Muscle layer of duodenum (tissue), 2 donors: ENCODE results near the gene IFITM10.
"Not testable (repeated sequence)": the region's sequence is repeated elsewhere in the genome, so short reads cannot be mapped to it uniquely, and the experiment has no call there.

Experiments
- H3K27ac ChIP-seq: one replicate; pipeline ENCODE4 v1.7.0; 2013; ENCODE audit warnings: mild to moderate bottlenecking, low read length
- H3K27me3 ChIP-seq: one replicate; pipeline ENCODE4 v1.7.0; 2013; ENCODE audit warnings: low read depth, mild to moderate bottlenecking, control low read depth, low read length
- H3K36me3 ChIP-seq, 2 donors: one replicate each; pipeline ENCODE4 v1.7.0; 2013; ENCODE audit warnings: low read length in 2 of 2, control low read depth in 1 of 2, mild to moderate bottlenecking in 1 of 2; ENCODE audit not compliant: insufficient read depth in 2 of 2, control insufficient read depth in 1 of 2
- H3K4me1 ChIP-seq, 2 donors: one replicate each; pipeline ENCODE4 v1.7.0; 2013; ENCODE audit warnings: low read length in 2 of 2, mild to moderate bottlenecking in 2 of 2, control low read depth in 1 of 2, moderate library complexity in 1 of 2; ENCODE audit not compliant: insufficient read depth in 2 of 2, control insufficient read depth in 1 of 2
- H3K4me3 ChIP-seq, 2 donors: one replicate each; pipeline ENCODE4 v1.7.0; 2013; ENCODE audit warnings: low read length in 2 of 2, low read depth in 1 of 2, mild to moderate bottlenecking in 1 of 2
- H3K9me3 ChIP-seq, 2 donors: one replicate each; pipeline ENCODE4 v1.7.0; 2013; ENCODE audit warnings: low read length in 2 of 2, control low read depth in 1 of 2, mild to moderate bottlenecking in 1 of 2; ENCODE audit not compliant: control insufficient read depth in 1 of 2
- donor health status: healthy.

IFITM10 gene

GRCh38 chr11:1776331-1776851, 26.0 kb upstream of the IFITM10 start:
- Histone ChIP-seq H3K36me3 (no peaks in the 10 kb centered on the region), H3K27me3 (no peaks in the 10 kb centered on the region), H3K27ac (no peak overlapping the region), H3K4me3 (no peak overlapping the region), H3K4me1 (peaks cover 0 to 10% of the 10 kb centered on the region in 2 donors), H3K9me3 (peaks cover 0 to 6% of the 10 kb centered on the region in 2 donors)

DNA sequence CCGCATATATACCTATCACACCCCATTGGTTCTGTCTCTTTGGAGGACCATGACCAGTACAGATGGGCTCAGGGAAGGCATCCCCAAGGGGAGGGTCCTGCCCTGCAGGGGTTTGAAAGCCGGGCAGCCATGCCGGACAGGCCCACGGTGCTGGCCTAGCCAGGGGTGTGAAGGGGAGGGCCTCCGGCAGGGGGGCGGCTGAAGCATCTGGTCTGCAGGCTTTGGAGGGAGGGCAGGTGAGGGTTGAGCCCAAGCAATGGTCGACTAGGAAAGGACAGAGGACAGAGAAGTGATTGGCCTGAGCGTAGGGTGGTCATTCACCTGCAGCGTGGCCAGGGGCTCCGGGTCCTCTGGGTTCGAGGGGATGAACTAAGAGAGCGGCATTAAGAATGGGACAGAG, 24.5 kb upstream of the IFITM10 start:
- no peaks in the 10 kb centered on the region for H3K27me3 ChIP-seq
- peaks cover 0 to 6% of the 10 kb centered on the region in 2 donors for H3K9me3 ChIP-seq
- no peak overlapping the region for H3K27ac ChIP-seq
- peaks cover 0 to 8% of the 10 kb centered on the region in 2 donors for H3K4me1 ChIP-seq
- no peak overlapping the region for H3K4me3 ChIP-seq
- no peaks in the 10 kb centered on the region for H3K36me3 ChIP-seq

- H3K9me3 ChIP-seq, result peaks cover 0 to 6% of the 10 kb centered on the region in 2 donors
- H3K27ac ChIP-seq, result no peak overlapping the region
- no peaks in the 10 kb centered on the region for H3K27me3 ChIP-seq
- H3K36me3 ChIP-seq, result no peaks in the 10 kb centered on the region
- H3K4me1 ChIP-seq, result peaks cover 0 to 8% of the 10 kb centered on the region in 2 donors
- H3K4me3 ChIP-seq, result no peak overlapping the region
Observed at GRCh38 chr11:1773994-1774550, 23.7 kb upstream of the IFITM10 start.

- Histone ChIP-seq H3K36me3 (no peaks in the 10 kb centered on the region), H3K27ac (no peak overlapping the region), H3K4me3 (no peak overlapping the region), H3K4me1 (peaks cover 0 to 8% of the 10 kb centered on the region in 2 donors), H3K27me3 (no peaks in the 10 kb centered on the region), H3K9me3 (peaks cover 0 to 6% of the 10 kb centered on the region in 2 donors)
Observed at GRCh38 chr11:1773131-1773993, 23.0 kb upstream of the IFITM10 start.

DNA sequence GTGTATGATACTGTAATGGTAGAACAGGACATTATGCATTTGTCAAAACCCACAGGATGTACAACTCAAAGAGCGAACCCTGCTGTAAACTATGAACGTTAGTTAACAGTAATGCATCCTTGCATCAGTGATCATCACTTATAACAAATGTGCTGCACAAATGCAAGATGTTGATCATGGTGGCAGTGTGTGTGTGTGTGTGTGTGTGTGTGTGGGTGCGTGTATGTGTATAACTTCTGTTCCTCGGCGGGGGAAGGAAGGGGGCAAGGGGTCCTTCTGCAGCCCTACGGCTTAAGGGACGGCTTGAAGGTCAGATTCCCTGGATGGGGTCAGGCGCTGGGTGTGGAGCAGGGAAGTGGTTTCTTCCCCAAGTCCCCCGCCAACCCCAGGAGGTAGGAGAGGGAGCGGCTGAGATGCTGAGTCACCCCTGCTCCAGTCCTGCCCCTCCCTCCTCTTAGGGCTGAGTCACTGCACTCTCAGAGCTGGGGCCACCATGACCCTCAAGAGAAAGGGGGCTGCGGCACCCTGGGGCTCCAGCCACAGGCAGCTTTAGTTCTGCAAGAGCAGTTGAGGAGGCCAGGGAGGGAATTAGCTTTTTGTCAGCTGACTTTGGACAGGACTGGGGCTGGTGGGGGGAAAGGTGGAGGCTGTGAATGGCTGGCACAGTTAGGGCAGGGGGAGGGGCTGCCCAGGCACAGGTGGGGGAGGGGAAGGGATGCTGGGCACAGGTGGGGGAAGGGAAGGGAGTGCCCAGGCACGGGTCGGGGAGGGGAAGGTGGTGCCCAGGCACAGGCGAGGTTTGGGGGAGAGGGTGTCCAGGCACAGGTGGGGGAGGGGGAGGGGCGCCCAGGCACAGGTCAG, 22.1 kb upstream of the IFITM10 start:
- peak overlapping the region in 1 of 2 donors; percentile 33 for H3K4me3 ChIP-seq
- H3K27me3 ChIP-seq, result no peaks in the 10 kb centered on the region
- H3K36me3 ChIP-seq, result no peaks in the 10 kb centered on the region
- peaks cover 0 to 6% of the 10 kb centered on the region in 2 donors for H3K9me3 ChIP-seq
- peaks cover 0 to 8% of the 10 kb centered on the region in 2 donors for H3K4me1 ChIP-seq
- H3K27ac ChIP-seq, result no peak overlapping the region

- Histone ChIP-seq H3K27me3 (no peaks in the 10 kb centered on the region), H3K9me3 (peaks cover 0 to 6% of the 10 kb centered on the region in 2 donors), H3K27ac (no peak overlapping the region), H3K4me1 (peaks cover 0 to 8% of the 10 kb centered on the region in 2 donors), H3K4me3 (no peak overlapping the region), H3K36me3 (no peaks in the 10 kb centered on the region)
Observed at GRCh38 chr11:1771700-1772099, 21.3 kb upstream of the IFITM10 start.

DNA sequence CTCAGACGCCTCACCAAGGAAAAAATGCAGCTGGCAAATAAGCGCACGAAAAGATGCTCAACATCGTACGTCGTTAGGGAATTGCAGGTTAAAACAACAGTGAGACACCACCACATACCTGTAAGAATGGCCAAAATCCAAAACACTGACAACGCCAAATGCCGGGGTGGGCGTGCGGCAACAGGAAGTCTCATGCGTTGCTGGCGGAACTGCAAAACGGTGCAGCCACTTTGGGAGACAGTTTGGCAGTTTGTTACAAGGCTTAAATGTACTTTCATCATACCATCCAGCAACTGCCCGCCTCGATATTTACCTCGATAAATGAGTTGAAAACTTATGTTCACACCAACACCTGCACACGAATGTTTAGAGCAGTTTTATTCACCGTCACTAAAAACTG, 20.9 kb upstream of the IFITM10 start:
- no peak overlapping the region for H3K27ac ChIP-seq
- peaks cover 0 to 2% of the 10 kb centered on the region in 2 donors for H3K9me3 ChIP-seq
- H3K27me3 ChIP-seq, result no peaks in the 10 kb centered on the region
- no peaks in the 10 kb centered on the region for H3K36me3 ChIP-seq
- H3K4me1 ChIP-seq, result peaks cover 0 to 8% of the 10 kb centered on the region in 2 donors
- H3K4me3 ChIP-seq, result no peak overlapping the region

GRCh38 chr11:1770528-1770927, 20.1 kb upstream of the IFITM10 start:
- H3K9me3 ChIP-seq, result no peaks in the 10 kb centered on the region
- H3K36me3 ChIP-seq, result no peaks in the 10 kb centered on the region
- H3K4me3 ChIP-seq, result no peak overlapping the region
- H3K27me3 ChIP-seq, result no peaks in the 10 kb centered on the region
- no peak overlapping the region for H3K27ac ChIP-seq
- peaks cover 0 to 8% of the 10 kb centered on the region in 2 donors for H3K4me1 ChIP-seq

- no peaks in the 10 kb centered on the region for H3K9me3 ChIP-seq
- H3K4me1 ChIP-seq, result peaks cover 0 to 8% of the 10 kb centered on the region in 2 donors
- H3K27me3 ChIP-seq, result no peaks in the 10 kb centered on the region
- H3K36me3 ChIP-seq, result no peaks in the 10 kb centered on the region
- H3K27ac ChIP-seq, result no peak overlapping the region
- no peak overlapping the region for H3K4me3 ChIP-seq
Observed at GRCh38 chr11:1770061-1770460, 19.7 kb upstream of the IFITM10 start.

- not testable (repeated sequence) for H3K9me3 ChIP-seq, H3K27me3 ChIP-seq, H3K27ac ChIP-seq, H3K4me3 ChIP-seq, H3K36me3 ChIP-seq
- peaks cover 0 to 11% of the 10 kb centered on the region in 2 donors for H3K4me1 ChIP-seq
Observed at GRCh38 chr11:1769304-1769936, 19.0 kb upstream of the IFITM10 start.
